GM12878 (cell line): ENCODE results near the gene RASGRF2. TPM values are rescaled to one million over a fixed set of nuclear protein-coding genes. Genes with fewer than 3 reads are reported as not detected.
A peak's percentile ranks its signal among the peaks of the same experiment; 100 is the strongest.

Experiments
- ATAC-seq: fragments of 200-7000 bp; cut with Tn5 transposase; 3 replicates; pipeline ENCODE4 v1.9.1; 2020; ENCODE audit warnings: mild to moderate bottlenecking, moderate library complexity
- BruUV-seq: library from RNA; stranded (reverse); fragments of 400-500 nt; replicated peaks from 2 replicates; lab custom pipeline; 2021; lab: Mats Ljungman, UMichigan
- CTCF ChIA-PET: fragments of 300-600 bp; sonication (Branson Sonifier 250); formaldehyde crosslinking; extraction: SDS; loops from one replicate; lab custom pipeline; 2021; ENCODE audit warnings: inconsistent platforms; lab: Yijun Ruan, JAX
- POLR2A ChIA-PET: fragments of 350-600 bp; formaldehyde crosslinking; extraction: SDS; loops from one replicate; lab custom pipeline; 2021; ENCODE audit warnings: inconsistent platforms; lab: Charles Lee
- RAD21 ChIA-PET: fragments of 300-600 bp; sonication (Branson Sonifier 250); formaldehyde crosslinking; loops from one replicate; lab custom pipeline; 2023; ENCODE audit warnings: antibody characterized with exemption; ENCODE audit not compliant: unreplicated experiment; lab: Charles Lee
- SMC1A ChIA-PET: fragments of 300-600 bp; sonication (Branson Sonifier 250); formaldehyde crosslinking; loops from one replicate; lab custom pipeline; 2023; ENCODE audit not compliant: unreplicated experiment, uncharacterized antibody; lab: Charles Lee
- DNase-seq: peaks from one replicate; pipeline ENCODE4 v3.0.0-alpha.2; 2011; ENCODE audit warnings: low read depth, low spot score
- FAIRE-seq: peaks from 3 replicates; lab custom pipeline; 2011; peaks lifted over from hg19 to GRCh38; lab: Jason Lieb, UNC
- H2AFZ ChIP-seq: 2 replicates; pipeline ENCODE4 v1.6.0; 2011; ENCODE audit warnings: low read depth, low read length, control low read depth; ENCODE audit not compliant: control insufficient read depth
- H3K27ac ChIP-seq: 2 replicates; pipeline ENCODE4 v1.5.1; 2011; ENCODE audit warnings: control low read depth; ENCODE audit not compliant: control insufficient read depth, insufficient read depth
- H3K27me3 ChIP-seq, 2 experiments: replicated peaks in 1 of 2; 2 replicates each; pipeline versions ENCODE4 v1.6.0 to v1.6.1; 2011; ENCODE audit warnings: low read length in 1 of 2; ENCODE audit not compliant: control insufficient read depth in 2 of 2, insufficient read depth in 2 of 2
- H3K36me3 ChIP-seq, 2 experiments: 2 replicates each; pipeline ENCODE4 v1.5.1; 2011; ENCODE audit warnings: low read length in 1 of 2; ENCODE audit not compliant: control insufficient read depth in 2 of 2, insufficient read depth in 2 of 2
- H3K4me1 ChIP-seq: 2 replicates; pipeline ENCODE4 v1.6.1; 2011; ENCODE audit warnings: mild to moderate bottlenecking, low read length, moderate library complexity, mixed read lengths; ENCODE audit not compliant: control insufficient read depth, insufficient read depth
- H3K4me2 ChIP-seq: 2 replicates; pipeline ENCODE4 v1.6.0; 2011; ENCODE audit warnings: control low read depth; ENCODE audit not compliant: control insufficient read depth, insufficient read depth
- H3K4me3 ChIP-seq: fragments of 200-600 bp; sonication (generic); 2 replicates; pipeline ENCODE4 v1.5.1; 2016
- H3K79me2 ChIP-seq: 2 replicates; pipeline ENCODE4 v1.6.0; 2011; ENCODE audit warnings: low read length; ENCODE audit not compliant: control insufficient read depth, insufficient read depth
- H3K9ac ChIP-seq: 2 replicates; pipeline ENCODE4 v1.8.0; 2011; ENCODE audit warnings: low read length, control low read depth, mixed read lengths; ENCODE audit not compliant: control insufficient read depth, insufficient read depth
- H3K9me3 ChIP-seq: replicated peaks from 3 replicates; pipeline ENCODE4 v1.5.1; 2011; ENCODE audit warnings: mild to moderate bottlenecking, low read length; ENCODE audit not compliant: control insufficient read depth, insufficient read depth
- H4K20me1 ChIP-seq: 2 replicates; pipeline ENCODE4 v1.6.0; 2011; ENCODE audit not compliant: control insufficient read depth, insufficient read depth
- CBX3 ChIP-seq: fragments of 200-600 bp; sonication (generic); IDR thresholded peaks from 2 replicates; pipeline ENCODE4 v1.6.1; 2016; ENCODE audit warnings: low read depth, borderline replicate concordance
- DPF2 ChIP-seq: fragments of 450-650 bp; IDR thresholded peaks from 2 replicates; pipeline ENCODE4 v1.6.1; 2017; ENCODE audit warnings: mild to moderate bottlenecking
- EGR1 ChIP-seq, 2 experiments: IDR thresholded peaks; 1 replicate in 1 of 2; 2 replicates in 1 of 2; pipeline ENCODE4 v1.6.1; 2011 to 2012; ENCODE audit warnings: low read depth in 2 of 2, low read length in 2 of 2, borderline replicate concordance in 1 of 2, mild to moderate bottlenecking in 1 of 2, moderate library complexity in 1 of 2
- ESRRA ChIP-seq: IDR thresholded peaks from 2 replicates; pipeline ENCODE4 v1.6.1; 2012; ENCODE audit warnings: mild to moderate bottlenecking, low read length, improper control_type of control experiment
- IKZF2 ChIP-seq, 2 experiments: fragments of 450-650 bp; IDR thresholded peaks; 2 replicates each; pipeline ENCODE4 v1.6.1; 2017; ENCODE audit warnings: mild to moderate bottlenecking in 2 of 2, moderate library complexity in 2 of 2
- MTA3 ChIP-seq: IDR thresholded peaks from 2 replicates; pipeline ENCODE4 v1.6.1; 2012; ENCODE audit warnings: low read length, inconsistent platforms, borderline replicate concordance
- PBX3 ChIP-seq: IDR thresholded peaks from 2 replicates; pipeline ENCODE4 v1.6.1; 2011; ENCODE audit warnings: mild to moderate bottlenecking, low read depth, low read length, moderate library complexity; ENCODE audit not compliant: insufficient replicate concordance
- POLR2AphosphoS2 ChIP-seq: IDR thresholded peaks from 2 replicates; pipeline ENCODE4 v1.6.1; 2011; ENCODE audit warnings: low read depth, mild to moderate bottlenecking, low read length, improper control_type of control experiment, moderate library complexity
- SPI1 ChIP-seq: IDR thresholded peaks from 2 replicates; pipeline ENCODE4 v1.6.1; 2011; ENCODE audit warnings: low read depth, mild to moderate bottlenecking, low read length, moderate library complexity, borderline replicate concordance; ENCODE audit not compliant: insufficient read depth
- TCF12 ChIP-seq: IDR thresholded peaks from 2 replicates; pipeline ENCODE4 v1.6.1; 2011; ENCODE audit warnings: low read depth, mild to moderate bottlenecking, low read length
- WGBS: methylation state at CpG from one replicate; pipeline ENCODE4 v1.1.6; 2016; ENCODE audit warnings: low lambda C conversion rate; ENCODE audit not compliant: insufficient replicate concordance, insufficient coverage; ENCODE audit errors: missing lambda C conversion rate; 5-methylcytosine and 5-hydroxymethylcytosine counted together
- in situ Hi-C: fragments of 300-500 bp; cut with MboI; formaldehyde crosslinking; loops from 9 replicates; pipeline ENCODE4 v1.14.3; 2018; ENCODE audit warnings: mixed read lengths
- intact Hi-C: fragments of 100-400 bp; cut with micrococcal nuclease; formaldehyde crosslinking; loops from one replicate; pipeline ENCODE4 v1.14.2; 2022; ENCODE audit not compliant: unreplicated experiment
- polyA plus RNA-seq, 11 experiments: library from polyadenylated mRNA; depleted of rRNA in 4 of 11; unstranded in 6 of 11; stranded (reverse) in 5 of 11; fragments of >200 nt; fragmentation: Nextera tagmentation in 4 of 11; fragmentation: Illumina TruSeq in 1 of 11; extraction: Ambion mirVana in 4 of 11; extraction: Trizol in 1 of 11; gene quantifications; 1 replicate in 1 of 11; 2 replicates in 10 of 11; pipeline versions ENCODE4 v1.2.1 to v1.2.3, GENCODE V29; 2011 to 2016; ENCODE audit warnings: inconsistent platforms in 2 of 11, missing spikeins in 2 of 11, low read depth in 1 of 11
- total RNA-seq, 4 experiments: library from RNA; depleted of rRNA in 3 of 4; stranded (reverse); fragments of >200 nt in 3 of 4; fragmentation: Illumina TruSeq in 1 of 4; extraction: Trizol in 1 of 4; gene quantifications; 2 replicates each; pipeline versions ENCODE4 v1.2.1 to v1.2.3, GENCODE V29; 2013 to 2021

RASGRF2 gene
- total and polyA plus RNA-seq, 10 of the 15 experiments (the other 5 are each of a cell fraction or from before 2014, with no cell fraction given): 0.05 to 0.24 (median 0.07) TPM

- TF ChIP-seq TCF12 (no peak), DPF2 (no peak), POLR2AphosphoS2 (no peak), PBX3 (no peak), EGR1 (IDR thresholded peaks at IDR 0.05; ENCODE audit: borderline replicate concordance in 1 of 2, low read depth in 2 of 2, low read length in 2 of 2) (no peak), ESRRA (no peak), MTA3 (no peak), IKZF2 (IDR thresholded peaks at IDR 0.05) (no peak)
These were observed 17.6 kb downstream of the RASGRF2 start (continued) for GRCh38 chr5:80977764-80978163.

- H3K4me1 ChIP-seq: no peaks in the 10 kb centered on the region
- H3K27ac ChIP-seq: no peak overlapping the region
- no peak overlapping the region for H2AFZ ChIP-seq
- no peaks in the 10 kb centered on the region for H3K79me2 ChIP-seq
- SMC1A ChIA-PET: interaction anchor here (1.1 kb wide), 1 partner anchor 30 kb away, joined by 3 read pairs; no protein-coding TSS in a partner anchor
- no TSS peak for BruUV-seq
- WGBS: 42% methylated on average over 1 of the region's 1 CpG
- FAIRE-seq (peak; percentile 75), DNase-seq (no peak), ATAC-seq (no peak)
- no peaks in the 10 kb centered on the region for H3K9me3 ChIP-seq
- CTCF ChIA-PET: interaction anchor here (1.6 kb wide), 1 partner anchor 34 kb away, joined by 4 read pairs; no protein-coding TSS in a partner anchor
- in situ Hi-C loops: no loop called here
- RAD21 ChIA-PET: no interaction called here
- intact Hi-C loops: no loop called here
- H3K27me3 ChIP-seq: no peaks in the 10 kb centered on the region; a peak in 1 of 4 replicates
- TF ChIP-seq CBX3 (no peak), SPI1 (peak; percentile 51; the same call in 1 of the 2 replicates)
- POLR2A ChIA-PET: interaction anchor here (0.6 kb wide), 1 partner anchor 674 kb away, joined by 4 read pairs; no protein-coding TSS in a partner anchor
- H3K4me2 ChIP-seq: no peak overlapping the region
- no peak overlapping the region for H3K9ac ChIP-seq
- H3K36me3 ChIP-seq: no peaks in the 10 kb centered on the region
- no peak overlapping the region for H3K4me3 ChIP-seq
- no peaks in the 10 kb centered on the region for H4K20me1 ChIP-seq
These were observed 18.7 kb downstream of the RASGRF2 start for GRCh38 chr5:80978772-80979317.
